ENCODE results near the gene KIF27.
"Not testable (repeated sequence)": the region's sequence is repeated elsewhere in the genome, so short reads cannot be mapped to it uniquely, and the experiment has no call there.

The KIF27 gene

GRCh38 chr9:83803941-83804340 is 117.3 kb downstream of the KIF27 start:
- DNase-seq, result not testable (repeated sequence)

DNA sequence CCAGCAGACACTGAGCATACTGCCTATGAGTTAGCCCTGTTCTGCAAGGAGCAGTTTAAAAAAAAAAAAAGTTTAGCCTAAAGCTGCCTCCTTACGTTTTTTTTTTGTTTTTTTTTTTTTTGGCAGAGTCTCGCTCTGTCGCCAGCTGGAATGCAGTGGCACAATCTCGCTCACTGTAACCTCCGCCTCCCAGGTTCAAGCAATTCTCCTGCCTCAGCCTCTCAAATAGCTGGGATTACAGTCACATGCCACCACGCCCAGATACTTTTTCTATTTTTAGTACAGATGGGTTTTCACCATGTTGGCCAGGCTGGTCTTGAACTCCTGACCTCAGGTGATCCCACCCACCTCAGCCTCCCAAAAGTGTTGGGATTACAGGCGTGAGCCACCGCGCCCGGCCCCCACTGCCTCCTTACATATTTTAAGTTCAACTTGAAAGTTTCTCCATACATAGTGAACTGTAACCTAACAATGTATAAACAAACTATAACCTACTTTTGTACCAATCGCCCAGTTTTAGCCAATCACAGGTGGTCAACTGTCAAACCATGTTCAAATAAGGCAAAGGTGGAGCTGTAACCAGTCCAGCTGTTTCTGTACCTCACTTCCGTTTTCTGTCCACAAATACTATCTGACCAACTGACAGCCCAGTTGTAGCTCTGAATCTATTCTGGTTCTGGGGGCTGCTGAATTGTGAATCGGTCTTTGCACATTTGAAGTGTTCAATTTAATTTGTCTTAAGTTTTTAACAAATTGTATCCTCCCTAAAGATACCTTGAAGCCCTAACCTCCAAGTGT is 120.8 kb downstream of the KIF27 start:
- DNase-seq, result no peak

- no peak for DNase-seq
Measured at GRCh38 chr9:83794051-83794450, 127.2 kb downstream of the KIF27 start.

GRCh38 chr9:83792746-83793145 is 128.5 kb downstream of the KIF27 start:
- DNase-seq, result no peak
